Hematopoietic multipotent progenitor cell treated with erythropoietin and hydrocortisone succinate and interleukin-3 and kit ligand, for 8 days (in vitro differentiated cells): ENCODE results near the gene NOL4L.
A peak's percentile ranks its signal among the peaks of the same experiment; 100 is the strongest.
"Not testable (repeated sequence)": the region's sequence is repeated elsewhere in the genome, so short reads cannot be mapped to it uniquely, and the experiment has no call there.

Experiments used
- DNase-seq: peaks from one replicate; pipeline ENCODE4 v3.0.0-alpha.2; 2015

The NOL4L gene

DNA sequence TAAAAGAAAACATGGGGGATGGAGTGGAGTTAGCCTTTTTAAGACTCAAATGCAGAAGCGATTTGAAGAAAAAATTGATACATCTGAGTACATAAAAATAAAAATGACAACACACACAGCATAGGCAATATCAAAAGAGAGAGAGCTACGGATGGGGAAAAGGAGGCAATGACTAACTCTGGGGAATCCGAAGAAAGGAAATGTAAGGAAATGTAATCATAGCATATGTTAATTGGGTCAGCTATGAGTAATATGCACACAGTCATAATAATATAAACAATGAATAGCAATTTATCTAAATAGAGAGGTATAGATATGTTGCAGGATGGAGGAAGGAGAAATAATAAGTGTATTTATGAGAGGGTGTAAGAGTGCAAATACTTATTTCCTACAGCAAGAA, 83.4 kb downstream of the NOL4L start:
- no peak for DNase-seq

DNA sequence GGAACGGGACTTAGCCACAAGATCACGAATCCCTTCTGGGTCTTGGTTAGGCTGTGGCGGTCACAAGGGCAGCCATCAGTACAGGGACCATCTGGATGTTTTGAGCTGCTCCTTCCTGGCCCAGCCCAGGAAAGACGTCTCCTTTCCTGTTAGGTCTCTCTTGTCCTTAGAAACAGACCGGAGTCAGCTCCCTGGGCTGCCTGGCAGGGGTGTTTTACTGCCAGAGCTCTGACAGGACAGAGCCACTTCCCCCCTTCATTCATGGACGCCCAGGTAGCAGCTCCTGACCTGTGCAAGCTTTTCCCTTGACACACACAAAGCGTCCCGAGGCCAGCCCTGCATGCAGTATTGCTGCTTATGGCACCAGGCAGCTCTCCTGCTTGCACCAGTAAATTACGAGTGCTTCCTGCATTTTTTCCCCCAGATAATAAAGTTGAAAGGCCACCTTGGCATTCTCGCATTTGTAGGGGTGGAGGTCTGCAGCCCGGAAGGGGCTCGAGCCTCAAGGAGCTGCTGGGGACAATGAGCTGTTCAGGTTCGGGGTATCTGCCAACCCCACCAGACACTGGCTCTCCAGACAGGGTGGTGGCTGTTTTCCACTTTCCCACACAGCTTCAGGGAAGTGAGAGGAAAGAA, 87.4 kb downstream of the NOL4L start:
- DNase-seq: no peak

- DNase-seq: no peak
These were observed 88.2 kb downstream of the NOL4L start for GRCh38 chr20:32496811-32497533.

DNA sequence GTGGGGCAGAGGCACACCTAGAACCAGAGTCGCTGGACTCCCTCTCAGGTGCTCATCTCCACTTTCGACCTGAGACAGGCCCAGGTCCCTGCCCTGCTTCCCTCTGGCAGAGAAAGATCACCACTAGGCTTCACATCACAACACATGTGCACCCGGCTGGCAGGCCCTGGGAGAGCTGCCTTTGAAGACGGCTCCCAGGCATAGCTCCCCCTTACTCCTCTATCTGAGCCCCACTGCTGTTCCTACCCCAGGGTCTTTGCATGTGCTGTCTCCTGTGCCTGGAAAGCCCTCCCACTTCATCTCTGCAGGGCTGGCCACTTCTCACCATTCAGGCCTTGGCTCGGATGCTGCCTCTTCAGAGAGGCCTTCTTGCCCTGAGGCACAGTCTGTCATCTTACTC, 89.2 kb downstream of the NOL4L start:
- no peak for DNase-seq

- peak; percentile 72 for DNase-seq
These were observed 89.9 kb downstream of the NOL4L start for GRCh38 chr20:32495217-32495565.

DNA sequence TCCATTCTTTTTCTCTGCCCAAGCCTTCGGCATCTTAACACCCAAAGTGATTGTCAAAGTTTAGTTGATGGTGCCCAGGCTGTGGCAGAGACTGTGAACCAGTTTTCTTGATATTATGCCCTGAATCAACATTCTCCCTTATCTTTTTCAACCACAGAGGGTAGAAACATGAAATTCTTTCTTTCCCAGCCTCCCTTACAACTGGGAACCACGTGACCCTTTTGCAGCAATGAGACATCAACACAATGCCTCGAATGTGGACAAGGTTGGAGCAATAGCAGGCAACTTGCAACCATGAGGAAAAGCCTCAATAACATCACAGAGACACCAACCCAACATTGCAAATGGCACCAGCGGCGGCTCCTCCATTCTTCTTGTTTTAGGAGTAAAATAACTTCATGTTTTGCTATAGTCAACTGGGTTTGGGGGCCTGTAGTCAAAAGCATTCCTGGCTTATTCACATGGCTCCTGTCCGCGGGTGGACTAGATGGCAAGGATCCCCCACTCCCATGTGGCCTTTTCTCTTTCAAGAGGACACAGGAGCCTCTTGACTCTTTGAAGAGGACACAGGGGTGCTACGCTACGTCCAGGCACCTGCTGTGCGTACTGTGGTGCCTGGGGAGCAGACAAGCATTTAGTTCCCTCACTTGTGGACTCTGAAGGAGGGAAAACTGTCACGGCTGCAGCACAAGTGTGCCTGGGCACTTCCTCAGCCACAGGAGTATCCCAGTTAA, 90.5 kb downstream of the NOL4L start:
- DNase-seq: peak; percentile 82

DNA sequence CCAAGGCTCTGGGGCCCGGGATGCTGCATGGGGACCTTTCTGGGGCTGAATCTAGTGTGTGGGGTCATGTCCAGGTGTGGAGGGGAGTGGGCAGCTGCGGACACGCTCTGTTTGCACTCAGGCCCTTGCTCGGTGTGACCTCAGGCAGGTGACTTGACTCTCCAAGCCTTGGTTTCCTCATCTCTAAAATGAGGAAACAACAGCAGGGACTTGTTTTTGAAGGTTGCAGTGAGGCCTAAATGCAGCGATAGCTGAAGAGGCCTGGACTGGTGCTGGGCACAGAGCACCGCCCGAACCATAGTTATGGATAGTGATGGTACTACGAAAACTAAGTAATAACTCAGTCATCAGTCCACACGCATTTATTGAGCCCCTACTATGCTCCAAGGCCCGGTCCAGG, 91.8 kb downstream of the NOL4L start:
- no peak for DNase-seq

GRCh38 chr20:32491764-32492151, 93.4 kb downstream of the NOL4L start:
- not testable (repeated sequence) for DNase-seq

DNA sequence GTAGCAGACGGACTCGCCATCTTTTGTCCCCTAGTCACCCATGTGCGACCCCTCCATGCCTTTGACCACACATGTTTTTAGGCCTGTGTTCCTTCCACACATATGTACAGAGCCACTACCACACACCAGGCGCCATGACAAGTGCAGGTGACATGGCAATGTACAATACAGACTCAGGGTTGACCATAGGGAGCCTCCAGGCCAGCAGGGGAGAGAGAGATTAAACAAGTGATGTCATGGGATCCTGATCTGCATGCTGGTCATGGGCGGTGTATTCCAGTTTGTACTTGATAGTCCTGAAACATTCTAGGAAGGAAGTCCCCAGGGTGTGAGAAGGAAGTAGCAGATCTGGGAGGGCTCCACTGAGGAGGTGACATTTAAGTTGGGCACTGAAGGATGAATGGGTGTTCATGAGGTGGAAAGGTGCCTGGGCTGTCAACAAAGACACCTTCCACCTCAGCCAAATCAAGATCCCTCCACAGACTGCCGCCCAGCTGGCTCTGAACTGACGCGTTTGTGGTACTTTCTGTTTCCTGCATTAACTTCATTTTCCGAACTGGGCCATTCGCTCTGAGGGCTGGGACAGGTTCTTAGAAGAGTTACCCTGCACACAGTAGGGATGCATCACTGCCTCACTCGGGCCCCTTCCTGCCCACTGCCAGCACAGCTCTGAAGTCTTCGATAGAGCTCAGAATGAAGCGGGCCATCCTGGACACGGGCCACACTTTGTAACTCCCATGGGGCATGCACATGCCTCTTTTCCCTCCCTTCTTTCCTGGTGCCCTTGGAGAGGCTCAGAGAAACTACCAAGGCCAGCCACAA, 94.0 kb downstream of the NOL4L start:
- no peak for DNase-seq

DNA sequence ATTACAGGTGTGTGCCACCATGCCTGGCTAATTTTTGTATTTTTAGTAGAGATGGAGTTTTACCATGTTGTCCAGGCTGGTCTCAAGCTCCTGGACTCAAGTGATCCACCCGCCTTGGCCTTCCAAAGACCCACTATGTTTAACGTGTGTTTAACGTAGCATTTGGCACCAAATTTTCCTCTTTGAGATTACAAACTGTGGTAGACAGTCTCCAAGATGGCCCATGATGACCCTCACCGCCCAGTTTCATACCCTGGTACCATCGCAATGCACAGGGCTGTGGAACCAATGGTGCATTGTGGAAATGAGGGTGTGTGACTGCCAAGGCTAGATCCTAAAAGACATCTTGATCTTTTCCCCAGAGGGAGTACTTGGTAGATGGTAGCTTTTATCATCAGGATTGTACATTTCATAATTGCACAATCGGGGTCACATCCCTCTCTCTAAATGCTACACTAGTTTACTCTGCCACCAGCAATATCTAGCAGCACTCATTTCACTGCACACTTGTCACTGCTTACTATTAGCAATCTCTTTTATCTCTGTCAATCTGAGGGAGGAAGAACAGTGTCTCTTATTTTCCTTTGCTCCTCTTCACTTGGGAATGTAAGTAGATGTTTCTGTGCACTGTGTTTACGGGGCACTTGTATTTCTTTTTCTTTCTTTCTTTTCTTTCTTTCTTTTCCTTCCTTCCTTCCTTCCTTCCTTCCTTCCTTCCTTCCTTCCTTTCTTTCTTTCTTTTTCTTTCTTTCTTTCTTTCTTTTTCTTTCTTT, 96.9 kb downstream of the NOL4L start:
- no peak for DNase-seq

- DNase-seq: no peak
These were observed 97.8 kb downstream of the NOL4L start for GRCh38 chr20:32487381-32487780.

GRCh38 chr20:32485770-32486478, 99.2 kb downstream of the NOL4L start:
- DNase-seq: no peak

DNA sequence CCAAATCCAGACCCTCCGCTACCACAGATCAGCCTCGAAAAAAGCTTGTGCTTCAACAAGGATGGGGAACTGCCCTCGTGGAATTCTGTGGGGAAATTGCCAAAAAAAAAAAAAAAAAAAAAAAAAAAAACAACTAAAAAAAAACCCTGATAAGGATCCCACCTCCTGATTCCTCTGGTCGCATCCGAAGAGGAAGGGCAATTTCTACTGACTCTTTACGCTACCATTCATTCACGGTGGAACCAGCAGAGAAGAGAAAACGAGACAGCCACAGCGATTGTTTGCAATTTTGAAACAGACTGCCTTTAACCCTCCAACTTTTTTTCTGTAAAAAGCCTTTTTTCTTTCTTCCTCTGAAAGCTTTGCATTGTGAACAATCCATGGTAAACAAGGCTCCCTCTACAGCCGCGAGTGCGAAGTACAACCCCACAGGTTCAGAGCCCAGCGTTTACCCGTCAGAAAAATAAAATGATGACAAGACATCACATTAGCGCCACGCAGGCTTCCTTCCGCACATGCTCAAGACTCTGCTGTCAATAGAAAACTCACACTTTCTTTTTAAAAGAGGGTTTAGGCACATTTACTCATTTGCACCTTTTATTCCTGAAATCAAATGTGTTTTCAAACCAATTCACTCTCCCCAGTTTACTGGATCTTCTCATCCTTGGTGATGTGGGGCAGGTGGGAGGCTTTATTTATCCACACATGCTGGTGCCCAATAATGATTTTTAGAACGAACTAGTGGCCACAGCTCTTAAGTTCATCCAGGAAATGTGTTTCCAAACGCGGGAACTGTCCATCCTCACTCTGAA, 100.0 kb downstream of the NOL4L start:
- peak; percentile 80 for DNase-seq

DNA sequence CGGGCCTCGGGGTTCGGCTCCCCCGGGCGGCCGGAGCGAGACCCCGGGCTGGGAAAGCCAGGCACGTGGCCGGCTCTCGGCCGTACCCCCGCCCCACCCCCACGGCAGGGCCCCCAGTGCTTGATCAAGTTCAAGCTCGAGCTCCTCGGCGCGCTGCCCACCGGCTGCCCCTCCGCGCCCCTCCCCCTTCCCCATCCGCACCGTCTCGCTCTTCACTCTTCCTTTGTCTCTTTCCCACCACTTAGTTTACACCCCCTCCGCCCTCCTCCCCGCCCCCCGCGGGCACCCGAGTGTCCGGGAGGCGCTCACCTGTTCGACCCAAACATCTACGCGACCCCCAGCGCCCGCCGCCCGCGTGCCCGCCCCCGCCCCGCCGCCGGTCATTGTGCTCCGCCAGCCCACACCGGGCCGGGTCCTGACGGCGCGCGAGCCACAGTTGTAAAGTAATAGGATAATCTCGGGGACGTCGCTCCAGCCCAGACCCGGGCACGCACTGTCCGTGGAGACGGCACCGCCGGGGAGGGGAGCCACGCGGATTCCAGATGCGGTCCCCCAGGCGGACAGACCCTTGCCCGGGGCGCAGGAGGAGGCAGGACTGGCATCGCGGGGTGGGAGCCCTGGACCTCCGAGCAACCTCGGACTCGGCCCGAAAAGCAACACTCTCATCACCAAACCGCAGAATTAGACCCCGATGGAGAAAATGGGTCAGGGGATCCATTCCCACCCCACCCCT, 100.7 kb downstream of the NOL4L start:
- DNase-seq: no peak

DNA sequence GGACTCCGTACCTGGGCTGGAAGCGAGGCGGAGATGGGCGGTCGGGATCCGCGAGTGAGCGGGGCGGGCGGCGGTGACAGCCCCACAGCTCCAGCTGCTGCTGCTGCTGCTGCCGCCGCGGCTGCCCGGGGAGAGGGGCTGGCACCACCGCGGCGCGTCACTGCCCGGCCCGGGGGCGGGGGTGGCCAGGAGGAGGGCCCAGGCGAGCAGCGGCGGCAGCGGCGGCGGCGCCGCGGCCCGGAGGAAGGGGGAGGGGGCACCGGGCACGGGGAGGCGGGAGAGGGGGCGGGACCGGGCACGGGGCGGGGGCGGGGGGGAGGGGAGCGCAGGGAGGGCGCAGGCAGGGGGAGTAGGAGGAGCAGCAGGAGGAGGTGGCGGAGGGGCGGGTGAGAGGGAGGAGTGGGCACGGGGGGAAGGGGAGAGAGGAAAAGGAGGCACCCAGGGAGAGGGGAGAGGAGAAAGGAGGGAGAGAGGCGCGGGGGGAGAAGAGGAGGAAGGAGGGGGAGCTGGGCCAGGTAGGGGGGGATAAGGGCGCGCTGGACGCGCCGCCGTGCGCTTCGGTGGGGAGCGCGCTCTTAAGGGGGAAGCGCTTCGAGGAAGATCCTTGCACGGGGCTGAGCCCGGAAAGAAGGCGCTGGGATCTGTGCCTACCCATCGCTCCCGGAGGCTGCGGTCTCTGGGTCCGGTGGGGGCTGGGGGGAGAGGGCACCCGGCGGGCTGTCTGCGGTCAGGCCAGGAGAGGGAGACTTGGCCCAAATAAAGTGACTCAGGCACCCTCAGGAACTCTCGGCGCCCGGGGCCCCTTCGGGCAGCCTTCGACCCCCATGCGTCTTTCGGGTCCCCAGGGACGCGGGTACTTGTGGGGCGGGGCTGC, 101.5 kb downstream of the NOL4L start:
- peak; percentile 37 for DNase-seq

- no peak for DNase-seq
These were observed 102.5 kb downstream of the NOL4L start for GRCh38 chr20:32482442-32483261.

GRCh38 chr20:32482143-32482441, 103.0 kb downstream of the NOL4L start:
- no peak for DNase-seq
